Head of caudate nucleus (tissue), 42 donors: ENCODE data around the gene IMMP2L.
A peak's percentile ranks its signal among the peaks of the same experiment; 100 is the strongest.

Experiments
- DNase-seq, 42 donors: peaks; one replicate each; pipeline versions ENCODE4 v3.0.0 to v3.0.0-alpha.2; 2020 to 2021; ENCODE audit warnings: mixed read lengths in 7 of 42
- intact Hi-C: fragments of 100-400 bp; cut with DNase I; formaldehyde crosslinking; loops from one replicate; pipeline ENCODE4 v1.15.0; 2022

The IMMP2L gene

DNA sequence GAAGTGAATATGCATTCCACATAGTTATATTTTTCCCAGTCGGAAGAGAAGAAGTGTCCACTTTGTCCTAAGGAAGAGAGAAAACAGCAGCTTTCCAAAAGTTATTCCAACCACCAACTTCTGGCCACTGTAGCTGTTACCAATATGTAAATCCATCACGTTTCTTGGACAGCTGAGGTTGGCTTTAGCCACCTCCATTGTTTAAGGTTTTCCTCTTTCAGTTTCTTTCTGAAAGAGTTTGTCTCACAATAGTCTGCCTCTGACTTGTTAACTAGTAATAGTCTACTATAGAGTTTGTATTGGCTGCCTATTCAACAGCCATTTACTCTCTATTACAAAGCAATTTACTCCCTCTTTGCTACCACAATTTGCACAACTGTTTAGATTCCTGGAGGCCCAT lies 929.0 kb downstream of the IMMP2L start:
- intact Hi-C loops, result no loop called here
- no peak for DNase-seq

DNA sequence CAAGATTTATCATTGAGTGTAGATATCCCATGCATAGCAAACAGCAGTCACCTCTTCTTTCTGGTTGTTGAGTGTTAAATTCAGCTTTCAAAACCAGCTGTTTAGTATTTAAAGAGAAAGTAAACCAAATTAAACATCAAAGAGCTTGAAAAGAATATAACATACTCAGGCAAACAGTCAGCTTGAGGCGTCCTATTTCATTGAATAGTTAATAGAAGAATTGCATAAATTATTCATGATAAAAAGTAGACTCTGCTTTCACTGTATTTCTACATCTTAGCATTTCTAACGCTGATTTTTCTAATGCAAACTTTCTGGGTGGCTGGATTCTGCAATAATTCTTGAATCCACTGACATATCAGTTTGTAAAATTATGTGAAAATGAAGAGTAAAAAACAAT lies 935.9 kb downstream of the IMMP2L start:
- intact Hi-C loops, result no loop called here
- DNase-seq, result no peak

DNA sequence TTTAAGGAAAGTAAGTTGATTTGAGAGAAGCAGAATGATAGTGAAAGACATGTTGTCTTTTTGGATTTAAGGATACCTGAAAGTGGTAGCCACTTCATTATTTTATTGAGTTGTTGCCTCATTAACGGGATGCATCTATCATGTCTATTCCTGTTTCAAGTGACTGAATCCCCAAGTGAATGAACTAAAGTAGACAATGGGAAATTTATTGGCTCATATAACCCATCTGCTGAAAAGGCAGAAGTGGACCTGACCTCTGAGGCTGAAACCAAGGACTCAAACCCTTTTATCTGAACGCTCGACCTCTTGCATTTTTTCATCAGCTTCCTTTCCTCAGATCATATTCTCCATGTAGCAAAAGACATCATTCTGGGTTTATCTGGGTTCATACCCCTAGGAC lies 937.0 kb downstream of the IMMP2L start:
- intact Hi-C loops, result no loop called here
- no peak for DNase-seq

DNA sequence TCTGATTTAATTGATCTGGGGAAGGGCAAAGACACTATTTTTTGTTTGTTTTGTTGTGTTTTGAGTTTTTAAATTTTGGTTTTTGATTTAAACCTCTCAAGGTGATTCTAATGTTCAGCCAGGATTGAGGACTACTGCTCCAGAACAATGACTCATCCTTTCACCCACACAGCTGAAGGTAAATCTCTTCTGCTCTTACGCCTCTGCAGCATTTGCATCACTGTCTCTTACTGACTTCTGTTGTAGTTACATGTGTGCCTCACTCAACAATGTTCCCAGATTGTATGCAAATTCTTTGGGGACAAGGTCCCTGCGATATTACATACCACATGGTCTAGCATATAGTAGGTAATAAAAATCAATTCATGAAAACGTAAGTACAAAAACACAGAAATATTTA lies 938.9 kb downstream of the IMMP2L start:
- intact Hi-C loops, result no loop called here
- peak in 25 of 42 donors; percentile 14 to 84 (median 45) for DNase-seq

DNA sequence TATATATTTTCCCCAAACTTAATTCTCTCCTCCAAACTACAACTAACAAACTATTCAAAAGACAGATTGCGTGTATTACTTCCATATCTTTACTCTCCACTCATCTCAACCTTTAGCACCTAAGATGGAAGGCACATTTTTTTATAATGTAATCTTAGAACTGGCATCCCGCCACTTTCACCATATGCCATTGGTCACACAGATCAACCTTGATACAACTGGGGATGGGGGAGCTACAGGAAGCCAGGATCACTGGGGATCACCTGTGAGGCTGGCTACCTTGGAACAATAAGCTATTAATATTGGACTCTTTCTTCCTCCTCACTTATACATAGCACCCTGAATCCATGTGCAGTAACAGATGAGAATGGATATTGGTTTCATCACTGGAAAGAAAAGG lies 941.0 kb downstream of the IMMP2L start:
- intact Hi-C loops, result no loop called here

DNA sequence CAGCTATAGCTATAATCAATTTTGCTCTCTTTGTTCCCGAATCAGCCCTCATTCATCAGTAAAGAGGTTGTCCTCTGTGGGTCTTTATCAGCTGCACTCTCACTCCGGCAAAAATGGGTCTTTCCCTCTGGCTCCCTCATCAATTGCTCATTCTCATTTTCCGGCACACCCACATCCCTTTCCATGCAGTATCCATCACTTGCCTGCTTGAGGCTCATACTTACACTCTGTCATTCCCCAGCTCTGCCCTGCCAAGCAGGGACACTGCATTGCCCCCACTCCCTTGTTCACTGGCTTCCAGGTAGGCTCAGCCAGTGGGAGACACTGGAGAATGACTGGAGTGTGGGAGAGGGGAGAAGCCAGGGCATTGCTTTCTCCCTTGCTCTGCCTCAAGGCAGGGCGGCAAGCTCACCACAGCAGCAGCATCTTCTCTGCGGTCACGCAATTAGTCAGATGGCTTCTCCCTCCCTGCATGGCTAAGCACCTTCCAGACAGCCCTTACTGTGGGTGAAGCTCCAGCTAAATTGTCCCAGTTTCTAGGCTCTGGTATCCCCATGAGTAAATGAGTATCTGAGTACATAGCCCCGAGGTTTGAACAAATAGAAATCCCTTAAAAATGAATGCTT lies 942.1 kb downstream of the IMMP2L start:
- DNase-seq, result no peak
- intact Hi-C loops, result no loop called here

More for the DNA sequence above, 941.0 kb downstream of the IMMP2L start:
- DNase-seq, result no peak
